Smooth muscle cell (in vitro differentiated cells): ENCODE measurements around the gene C2CD4A. TPM values are rescaled to one million over a fixed set of nuclear protein-coding genes. Genes with fewer than 3 reads are reported as not detected.

ENCODE experiments used
- DNase-seq: peaks from one replicate; lab custom pipeline; 2025; ENCODE audit not compliant: unreplicated experiment; lab: John Stamatoyannopoulos, UW
- H2AFZ ChIP-seq: fragments of 200-600 bp; sonication (generic); 2 replicates; pipeline ENCODE4 v1.6.0; 2016; ENCODE audit warnings: antibody characterized with exemption, low read depth, mild to moderate bottlenecking
- H3F3A ChIP-seq: fragments of 200-600 bp; sonication (generic); 2 replicates; pipeline ENCODE4 v1.6.0; 2017; ENCODE audit warnings: antibody characterized with exemption, low read depth
- H3K27ac ChIP-seq: fragments of 200-600 bp; sonication (generic); 2 replicates; pipeline ENCODE4 v1.5.1; 2016; ENCODE audit warnings: low read depth, mild to moderate bottlenecking
- H3K27me3 ChIP-seq: fragments of 200-600 bp; sonication (generic); 2 replicates; pipeline ENCODE4 v1.6.1; 2016; ENCODE audit warnings: low read depth, mild to moderate bottlenecking
- H3K36me3 ChIP-seq: fragments of 200-600 bp; sonication (generic); 2 replicates; pipeline ENCODE4 v1.5.1; 2016; ENCODE audit warnings: low read depth
- H3K4me1 ChIP-seq: fragments of 200-600 bp; sonication (generic); 2 replicates; pipeline ENCODE4 v1.5.1; 2016; ENCODE audit warnings: low read depth
- H3K4me2 ChIP-seq: fragments of 200-600 bp; sonication (generic); 2 replicates; pipeline ENCODE4 v1.6.0; 2016; ENCODE audit warnings: mild to moderate bottlenecking
- H3K4me3 ChIP-seq: fragments of 200-600 bp; sonication (generic); 2 replicates; pipeline ENCODE4 v1.5.1; 2016; ENCODE audit warnings: mild to moderate bottlenecking
- H3K79me2 ChIP-seq: fragments of 200-600 bp; sonication (generic); 2 replicates; pipeline ENCODE4 v1.6.0; 2016; ENCODE audit warnings: low read depth, mild to moderate bottlenecking
- H3K9ac ChIP-seq: fragments of 200-600 bp; sonication (generic); 2 replicates; pipeline ENCODE4 v1.6.0; 2016; ENCODE audit warnings: low read depth
- H3K9me3 ChIP-seq: fragments of 200-600 bp; sonication (generic); replicated peaks from 2 replicates; pipeline ENCODE4 v1.5.1; 2016; ENCODE audit warnings: low read depth
- H4K20me1 ChIP-seq: fragments of 200-600 bp; sonication (generic); 2 replicates; pipeline ENCODE4 v1.6.0; 2016; ENCODE audit warnings: low read depth
- CTCF ChIP-seq: fragments of 200-600 bp; sonication (generic); IDR thresholded peaks from 2 replicates; pipeline ENCODE4 v1.5.1; 2017; ENCODE audit warnings: borderline replicate concordance, mild to moderate bottlenecking, antibody characterized with exemption; ENCODE audit not compliant: insufficient read depth, poor library complexity, severe bottlenecking
- WGBS: methylation state at CpG from one replicate; pipeline ENCODE4 v1.1.7; 2016; ENCODE audit warnings: low lambda C conversion rate; 5-methylcytosine and 5-hydroxymethylcytosine counted together
- polyA plus RNA-seq: library from polyadenylated mRNA; unstranded; fragments of >200 nt; fragmentation: Nextera tagmentation; extraction: Ambion mirVana; gene quantifications from 2 replicates; pipeline ENCODE4 v1.2.1, GENCODE V29; 2016
- total RNA-seq: library from RNA; depleted of rRNA; stranded (reverse); fragments of >200 nt; gene quantifications from 2 replicates; pipeline ENCODE4 v1.2.3, GENCODE V29; 2014

The C2CD4A gene
- total and polyA plus RNA-seq, 2 experiments from 2014 or later: 0.13 to 0.35 TPM

DNA sequence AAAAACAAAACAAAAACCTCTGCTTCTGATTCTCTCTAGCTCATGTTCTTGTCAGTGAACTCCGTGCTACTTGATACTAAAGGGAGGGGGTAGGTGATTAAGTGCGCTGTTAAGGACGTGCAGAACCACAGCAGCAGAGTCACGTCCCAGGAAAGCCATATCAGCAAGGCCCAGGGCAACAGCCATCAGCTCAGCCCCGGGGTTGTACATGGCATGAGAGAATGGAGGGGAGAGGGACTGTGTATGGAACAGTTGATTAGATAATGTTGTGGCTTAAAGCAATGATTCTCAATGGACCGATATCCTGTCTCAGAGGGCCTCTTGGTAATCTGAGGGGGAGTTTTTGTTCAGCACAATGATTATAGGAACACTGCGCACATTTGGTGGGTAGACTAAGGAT, 27.6 kb downstream of the C2CD4A start:
- Histone ChIP-seq H3K4me1 (no peaks in the 10 kb centered on the region), H3K4me3 (no peak overlapping the region), H3K27me3 (no peaks in the 10 kb centered on the region), H3K27ac (no peak overlapping the region), H3K9me3 (no peaks in the 10 kb centered on the region), H3K36me3 (no peaks in the 10 kb centered on the region), H3K4me2 (no peak overlapping the region), H3K79me2 (no peaks in the 10 kb centered on the region), H3K9ac (no peak overlapping the region), H2AFZ (peak overlapping the region; percentile 32), H3F3A (no peaks in the 10 kb centered on the region), H4K20me1 (no peaks in the 10 kb centered on the region)
- WGBS: 52% methylated on average over 7 of the region's 7 CpGs
- DNase-seq: no peak
- TF ChIP-seq CTCF: no peak

DNA sequence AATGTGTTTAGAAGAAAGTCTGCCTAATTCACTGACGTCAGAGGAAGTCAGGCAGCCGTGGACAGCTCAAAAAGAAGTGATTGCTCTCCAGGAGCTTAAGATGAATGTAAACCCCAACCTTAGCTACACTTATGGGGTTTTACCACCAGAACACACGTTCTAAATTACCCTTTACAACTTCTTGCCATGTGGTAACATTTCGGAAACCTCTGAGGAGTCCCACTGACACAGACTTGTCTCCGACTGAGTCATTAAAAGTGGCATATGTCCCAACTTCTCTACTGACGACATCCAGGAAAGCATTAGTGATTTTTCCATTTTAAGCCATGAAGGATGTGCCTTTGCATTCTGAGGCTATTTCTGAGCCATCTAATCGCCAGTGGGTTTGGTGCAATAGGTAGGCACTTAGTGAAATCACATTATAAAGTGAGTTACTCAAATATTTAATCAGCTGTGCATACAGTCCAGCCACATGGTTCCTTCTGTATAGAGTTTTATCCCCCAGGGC, 32.4 kb downstream of the C2CD4A start:
- Histone ChIP-seq H2AFZ (peak overlapping the region; percentile 3), H3K36me3 (no peaks in the 10 kb centered on the region), H3K4me3 (no peak overlapping the region), H3K79me2 (no peaks in the 10 kb centered on the region), H3K27me3 (no peaks in the 10 kb centered on the region), H3K27ac (peak overlapping the region; percentile 78), H3F3A (no peaks in the 10 kb centered on the region), H3K9ac (peak overlapping the region; percentile 24), H3K9me3 (no peaks in the 10 kb centered on the region), H3K4me1 (no peaks in the 10 kb centered on the region), H4K20me1 (no peaks in the 10 kb centered on the region), H3K4me2 (peak overlapping the region; percentile 42)
- WGBS: 30% methylated on average over 7 of the region's 7 CpGs
- no peak for DNase-seq
- TF ChIP-seq CTCF: no peak

DNA sequence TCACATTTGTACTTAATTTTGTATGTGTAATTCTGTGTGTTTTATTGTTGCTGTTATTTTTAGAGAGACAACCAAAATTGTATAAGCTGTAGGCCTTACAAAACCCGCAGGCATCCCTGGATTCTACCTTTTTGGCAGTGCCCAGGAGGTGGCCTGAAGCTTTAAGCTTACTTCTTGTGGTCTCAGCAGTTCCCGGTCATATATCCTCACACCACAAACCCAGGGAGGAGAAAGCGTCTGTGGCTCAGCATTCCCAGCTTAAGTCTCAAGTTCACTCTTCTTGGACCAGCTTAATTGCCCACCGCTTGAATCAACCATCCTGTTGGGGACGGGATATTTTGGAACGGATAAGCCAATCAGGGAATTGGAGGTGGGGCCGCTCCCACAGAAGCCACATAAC, 36.7 kb downstream of the C2CD4A start:
- H3K27me3 ChIP-seq: no peaks in the 10 kb centered on the region
- no peaks in the 10 kb centered on the region for H4K20me1 ChIP-seq
- no peak for TF ChIP-seq CTCF
- peaks cover 5% of the 10 kb centered on the region for H3K4me1 ChIP-seq
- H2AFZ ChIP-seq: no peak overlapping the region
- H3K79me2 ChIP-seq: no peaks in the 10 kb centered on the region
- H3K4me2 ChIP-seq: no peak overlapping the region
- no peaks in the 10 kb centered on the region for H3K9me3 ChIP-seq
- H3K4me3 ChIP-seq: no peak overlapping the region
- no peaks in the 10 kb centered on the region for H3F3A ChIP-seq
- no peak for DNase-seq
- no peak overlapping the region for H3K9ac ChIP-seq
- no peaks in the 10 kb centered on the region for H3K36me3 ChIP-seq
- 81% methylated on average over 7 of the region's 7 CpGs for WGBS
- H3K27ac ChIP-seq: no peak overlapping the region

DNA sequence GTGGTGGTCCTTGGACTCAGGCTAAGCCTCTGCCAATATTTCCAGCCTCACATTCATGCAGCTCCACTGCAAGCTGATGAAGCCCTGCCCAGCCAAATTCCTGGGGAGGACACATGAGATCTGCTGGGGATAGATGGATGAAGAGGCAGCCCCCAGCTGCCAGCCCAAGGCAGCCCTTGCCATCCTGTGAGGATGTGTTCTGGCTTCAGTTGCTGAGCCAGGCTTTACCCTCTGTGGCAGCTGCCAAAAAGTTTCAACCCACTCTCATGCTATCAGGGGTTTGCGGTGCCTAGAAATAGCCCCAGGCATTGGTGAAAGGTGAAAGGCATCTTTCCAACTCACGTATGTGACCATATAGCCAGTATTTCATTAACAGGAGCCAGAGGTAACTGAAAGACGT, 37.6 kb downstream of the C2CD4A start:
- Histone ChIP-seq H3K4me3 (no peak overlapping the region), H3K9me3 (no peaks in the 10 kb centered on the region), H3K27ac (no peak overlapping the region), H4K20me1 (no peaks in the 10 kb centered on the region), H3K4me2 (no peak overlapping the region), H3K79me2 (no peaks in the 10 kb centered on the region), H3K27me3 (no peaks in the 10 kb centered on the region), H2AFZ (no peak overlapping the region), H3K36me3 (no peaks in the 10 kb centered on the region), H3K9ac (no peak overlapping the region), H3K4me1 (peaks cover 5% of the 10 kb centered on the region), H3F3A (no peaks in the 10 kb centered on the region)
- 74% methylated on average over 3 of the region's 3 CpGs for WGBS
- no peak for DNase-seq
- no peak for TF ChIP-seq CTCF
